Astrocyte (in vitro differentiated cells and primary cell): ENCODE results near the gene LRBA. TPM values are rescaled to one million over a fixed set of nuclear protein-coding genes. Genes with fewer than 3 reads are reported as not detected.

Experiments used
- DNase-seq: peaks from one replicate; pipeline ENCODE4 v3.0.0-alpha.2; 2010; ENCODE audit warnings: low read depth
- FAIRE-seq: peaks from 2 replicates; lab custom pipeline; 2011; peaks lifted over from hg19 to GRCh38; lab: Jason Lieb, UNC
- H2AFZ ChIP-seq: 2 replicates; pipeline ENCODE4 v1.6.0; 2012; ENCODE audit warnings: low read depth, low read length, inconsistent platforms
- H3K27ac ChIP-seq: 2 replicates; pipeline ENCODE4 v1.5.1; 2011; ENCODE audit warnings: low read depth, low read length, inconsistent platforms
- H3K27me3 ChIP-seq: 2 replicates; pipeline ENCODE4 v1.6.0; 2011; ENCODE audit warnings: low read length, inconsistent platforms; ENCODE audit not compliant: insufficient read depth
- H3K36me3 ChIP-seq: 2 replicates; pipeline ENCODE4 v1.5.1; 2011; ENCODE audit warnings: low read length, inconsistent platforms; ENCODE audit not compliant: insufficient read depth
- H3K4me1 ChIP-seq: 2 replicates; pipeline ENCODE4 v1.5.1; 2011; ENCODE audit warnings: low read length, inconsistent platforms; ENCODE audit not compliant: insufficient read depth
- H3K4me2 ChIP-seq: 2 replicates; pipeline ENCODE4 v1.6.0; 2012; ENCODE audit warnings: low read length, inconsistent platforms
- H3K4me3 ChIP-seq: 2 replicates; pipeline ENCODE4 v1.5.1; 2011; ENCODE audit warnings: low read depth, mild to moderate bottlenecking, low read length, inconsistent platforms; ENCODE audit not compliant: insufficient read depth
- H3K79me2 ChIP-seq: 2 replicates; pipeline ENCODE4 v1.6.0; 2012; ENCODE audit warnings: mild to moderate bottlenecking, low read length, inconsistent platforms; ENCODE audit not compliant: insufficient read depth
- H3K9ac ChIP-seq: 2 replicates; pipeline ENCODE4 v1.6.0; 2012; ENCODE audit warnings: mild to moderate bottlenecking, low read length, inconsistent platforms
- H3K9me3 ChIP-seq: 2 replicates; pipeline ENCODE4 v1.5.1; 2012; ENCODE audit warnings: low read depth, mild to moderate bottlenecking, low read length, inconsistent platforms; ENCODE audit not compliant: insufficient read depth
- H4K20me1 ChIP-seq: 2 replicates; pipeline ENCODE4 v1.6.0; 2012; ENCODE audit warnings: low read length, inconsistent platforms; ENCODE audit not compliant: insufficient read depth
- H3K27ac Mint-ChIP-seq: one replicate; pipeline ENCODE4 v1.8.0; 2021; ENCODE audit warnings: mild to moderate bottlenecking, mixed read lengths; ENCODE audit not compliant: unreplicated experiment
- H3K27me3 Mint-ChIP-seq: one replicate; pipeline ENCODE4 v1.8.0; 2021; ENCODE audit warnings: low read depth, mixed read lengths; ENCODE audit not compliant: unreplicated experiment
- H3K36me3 Mint-ChIP-seq: one replicate; pipeline ENCODE4 v1.8.0; 2021; ENCODE audit warnings: low read depth, mixed read lengths; ENCODE audit not compliant: unreplicated experiment
- H3K4me1 Mint-ChIP-seq: one replicate; pipeline ENCODE4 v1.8.0; 2021; ENCODE audit warnings: low read depth, mixed read lengths; ENCODE audit not compliant: unreplicated experiment
- H3K4me3 Mint-ChIP-seq: one replicate; pipeline ENCODE4 v1.8.0; 2021; ENCODE audit warnings: mild to moderate bottlenecking, moderate library complexity, mixed read lengths; ENCODE audit not compliant: unreplicated experiment
- H3K9me3 Mint-ChIP-seq: one replicate; pipeline ENCODE4 v1.8.0; 2021; ENCODE audit warnings: mild to moderate bottlenecking, mixed read lengths; ENCODE audit not compliant: unreplicated experiment
- EZH2 ChIP-seq: IDR thresholded peaks from 2 replicates; pipeline ENCODE4 v1.6.1; 2012; ENCODE audit warnings: mild to moderate bottlenecking, low read length, inconsistent platforms; ENCODE audit not compliant: insufficient read depth
- total RNA-seq: library from RNA; stranded (reverse); gene quantifications from 2 replicates; pipeline ENCODE4 v1.2.1, GENCODE V29; 2021
- TF ChIP-seq, protein P1 (sequence below): IDR thresholded peaks from 2 replicates; pipeline ENCODE4 v1.5.1; 2011; ENCODE audit warnings: low read depth, mild to moderate bottlenecking, inconsistent platforms, low read length, moderate library complexity; ENCODE audit not compliant: insufficient read depth

LRBA gene
- total RNA-seq, 1 donor from 2014 or later, result 25.3 TPM

- Histone ChIP-seq H3K9me3 (no peaks in the 10 kb centered on the region), H3K27ac (no peak overlapping the region), H3K4me1 (no peaks in the 10 kb centered on the region), H4K20me1 (no peaks in the 10 kb centered on the region), H2AFZ (no peak overlapping the region), H3K4me2 (no peak overlapping the region), H3K4me3 (no peak overlapping the region), H3K36me3 (no peaks in the 10 kb centered on the region), H3K79me2 (no peaks in the 10 kb centered on the region), H3K27me3 (no peaks in the 10 kb centered on the region), H3K9ac (no peak overlapping the region)
- FAIRE-seq (no peak), DNase-seq (peak; percentile 80)
- TF ChIP-seq, protein P1, sequence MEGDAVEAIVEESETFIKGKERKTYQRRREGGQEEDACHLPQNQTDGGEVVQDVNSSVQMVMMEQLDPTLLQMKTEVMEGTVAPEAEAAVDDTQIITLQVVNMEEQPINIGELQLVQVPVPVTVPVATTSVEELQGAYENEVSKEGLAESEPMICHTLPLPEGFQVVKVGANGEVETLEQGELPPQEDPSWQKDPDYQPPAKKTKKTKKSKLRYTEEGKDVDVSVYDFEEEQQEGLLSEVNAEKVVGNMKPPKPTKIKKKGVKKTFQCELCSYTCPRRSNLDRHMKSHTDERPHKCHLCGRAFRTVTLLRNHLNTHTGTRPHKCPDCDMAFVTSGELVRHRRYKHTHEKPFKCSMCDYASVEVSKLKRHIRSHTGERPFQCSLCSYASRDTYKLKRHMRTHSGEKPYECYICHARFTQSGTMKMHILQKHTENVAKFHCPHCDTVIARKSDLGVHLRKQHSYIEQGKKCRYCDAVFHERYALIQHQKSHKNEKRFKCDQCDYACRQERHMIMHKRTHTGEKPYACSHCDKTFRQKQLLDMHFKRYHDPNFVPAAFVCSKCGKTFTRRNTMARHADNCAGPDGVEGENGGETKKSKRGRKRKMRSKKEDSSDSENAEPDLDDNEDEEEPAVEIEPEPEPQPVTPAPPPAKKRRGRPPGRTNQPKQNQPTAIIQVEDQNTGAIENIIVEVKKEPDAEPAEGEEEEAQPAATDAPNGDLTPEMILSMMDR, result no peak
- no peak for TF ChIP-seq EZH2
- H3K4me1 Mint-ChIP-seq, result peaks cover 14% of the 10 kb centered on the region
- H3K36me3 Mint-ChIP-seq, result peaks cover 5% of the 10 kb centered on the region
- no peaks in the 10 kb centered on the region for H3K27me3 Mint-ChIP-seq
- no peak overlapping the region for H3K27ac Mint-ChIP-seq
- no peak overlapping the region for H3K4me3 Mint-ChIP-seq
- peaks cover 14% of the 10 kb centered on the region for H3K9me3 Mint-ChIP-seq
Measured at GRCh38 chr4:150501009-150501727, 513.9 kb downstream of the LRBA start.

DNA sequence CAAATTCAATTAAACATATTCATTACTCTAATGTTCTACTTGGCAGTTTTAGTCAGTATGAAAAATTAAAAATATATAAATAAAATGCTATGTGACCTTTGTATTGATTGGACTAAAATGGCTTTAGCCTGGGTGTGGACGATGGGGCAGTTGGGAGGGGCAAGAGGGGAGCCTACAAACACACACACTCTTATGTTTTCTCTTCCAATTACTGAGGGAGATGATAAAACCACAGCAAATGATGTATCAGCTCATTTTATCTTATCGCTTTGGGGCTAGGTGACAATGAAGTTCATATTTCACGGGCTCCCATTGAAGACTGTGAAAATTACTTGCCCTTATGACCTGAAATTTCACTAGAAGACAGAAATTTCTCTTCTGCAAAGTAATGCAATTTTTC, 517.5 kb downstream of the LRBA start:
- Mint-ChIP-seq H3K36me3 (peaks cover 2% of the 10 kb centered on the region), H3K27me3 (no peaks in the 10 kb centered on the region), H3K9me3 (peaks cover 6% of the 10 kb centered on the region), H3K27ac (no peak overlapping the region), H3K4me1 (peaks cover 14% of the 10 kb centered on the region), H3K4me3 (no peak overlapping the region)
- no peak overlapping the region for H3K9ac ChIP-seq
- no peaks in the 10 kb centered on the region for H3K36me3 ChIP-seq
- TF ChIP-seq, protein P1, result no peak
- no peak for TF ChIP-seq EZH2
- H2AFZ ChIP-seq, result no peak overlapping the region
- no peaks in the 10 kb centered on the region for H3K4me1 ChIP-seq
- DNase-seq (no peak), FAIRE-seq (no peak)
- no peaks in the 10 kb centered on the region for H4K20me1 ChIP-seq
- H3K27me3 ChIP-seq, result no peaks in the 10 kb centered on the region
- H3K27ac ChIP-seq, result no peak overlapping the region
- H3K79me2 ChIP-seq, result no peaks in the 10 kb centered on the region
- no peaks in the 10 kb centered on the region for H3K9me3 ChIP-seq
- H3K4me2 ChIP-seq, result no peak overlapping the region
- no peak overlapping the region for H3K4me3 ChIP-seq

DNA sequence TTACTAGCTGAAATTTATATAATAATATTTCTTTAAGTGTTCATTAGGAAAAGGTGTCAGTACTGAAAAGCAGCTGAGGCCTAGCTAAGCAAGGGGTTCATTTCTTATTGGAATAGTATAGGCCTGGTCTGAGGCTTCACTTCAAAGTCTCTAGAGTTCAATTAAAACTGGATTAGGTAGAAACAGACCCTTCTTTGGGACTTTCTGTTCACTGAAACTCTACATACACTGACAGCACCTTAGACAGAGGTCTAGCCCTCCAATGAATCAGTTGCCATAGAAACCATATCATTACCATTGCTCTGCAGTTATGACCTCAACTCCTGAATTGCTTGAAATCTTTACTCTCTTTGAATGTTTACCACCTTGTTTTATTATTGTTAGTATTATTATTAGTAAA, 519.5 kb downstream of the LRBA start:
- DNase-seq (no peak), FAIRE-seq (no peak)
- no peaks in the 10 kb centered on the region for H3K36me3 Mint-ChIP-seq
- Histone ChIP-seq H3K27me3 (no peaks in the 10 kb centered on the region), H3K4me2 (no peak overlapping the region), H3K4me1 (no peaks in the 10 kb centered on the region), H3K36me3 (no peaks in the 10 kb centered on the region), H3K27ac (no peak overlapping the region), H2AFZ (no peak overlapping the region), H3K9ac (no peak overlapping the region), H3K4me3 (no peak overlapping the region), H4K20me1 (no peaks in the 10 kb centered on the region), H3K9me3 (no peaks in the 10 kb centered on the region), H3K79me2 (no peaks in the 10 kb centered on the region)
- TF ChIP-seq EZH2, result no peak
- TF ChIP-seq, protein P1, result no peak
- H3K4me3 Mint-ChIP-seq, result no peak overlapping the region
- H3K9me3 Mint-ChIP-seq, result no peaks in the 10 kb centered on the region
- no peak overlapping the region for H3K27ac Mint-ChIP-seq
- H3K27me3 Mint-ChIP-seq, result no peaks in the 10 kb centered on the region
- no peaks in the 10 kb centered on the region for H3K4me1 Mint-ChIP-seq
